Small intestine (tissue), 7 donors: ENCODE data around the gene METTL13. TPM values are rescaled to one million over a fixed set of nuclear protein-coding genes. Genes with fewer than 3 reads are reported as not detected.

Experiments
- DNase-seq, 2 donors: peaks; one replicate each; pipeline versions ENCODE4 v3.0.0 to v3.0.0-alpha.2; 2013
- FAIRE-seq: peaks from 2 replicates; lab custom pipeline; 2012; peaks lifted over from hg19 to GRCh38; lab: Jason Lieb, UNC
- H3K27ac ChIP-seq, 3 donors: one replicate each; pipeline ENCODE4 v1.5.1; 2013; ENCODE audit warnings: low read length in 2 of 3, mild to moderate bottlenecking in 2 of 3, control low read depth in 1 of 3, inconsistent platforms in 1 of 3, low read depth in 1 of 3, moderate library complexity in 1 of 3
- H3K27me3 ChIP-seq, 3 donors: one replicate each; pipeline ENCODE4 v1.6.1; 2013; ENCODE audit warnings: low read length in 3 of 3, inconsistent platforms in 1 of 3; ENCODE audit not compliant: control insufficient read depth in 3 of 3, insufficient read depth in 3 of 3
- H3K36me3 ChIP-seq, 3 donors: one replicate each; pipeline ENCODE4 v1.6.1; 2013; ENCODE audit warnings: low read length in 3 of 3, inconsistent platforms in 1 of 3, low read depth in 1 of 3, mild to moderate bottlenecking in 1 of 3, moderate library complexity in 1 of 3; ENCODE audit not compliant: control insufficient read depth in 3 of 3, insufficient read depth in 2 of 3
- H3K4me1 ChIP-seq, 3 donors: one replicate each; pipeline ENCODE4 v1.6.1; 2013; ENCODE audit warnings: low read length in 2 of 3, inconsistent platforms in 1 of 3, low read depth in 1 of 3, mild to moderate bottlenecking in 1 of 3, moderate library complexity in 1 of 3; ENCODE audit not compliant: control insufficient read depth in 3 of 3, insufficient read depth in 2 of 3
- H3K4me3 ChIP-seq, 3 donors: one replicate each; pipeline ENCODE4 v1.5.1; 2013; ENCODE audit warnings: low read length in 3 of 3, control low read depth in 1 of 3, inconsistent platforms in 1 of 3, low read depth in 1 of 3, mild to moderate bottlenecking in 1 of 3, moderate library complexity in 1 of 3
- H3K9me3 ChIP-seq, 2 donors: one replicate each; pipeline ENCODE4 v1.6.1; 2013; ENCODE audit warnings: low read depth in 1 of 2, low read length in 1 of 2; ENCODE audit not compliant: control insufficient read depth in 2 of 2, insufficient read depth in 1 of 2
- WGBS, 3 donors: extraction: QIAGEN DNeasy Blood & Tissue Kit; methylation state at CpG; one replicate each; pipeline ENCODE4 v1.1.7; 2013; 5-methylcytosine and 5-hydroxymethylcytosine counted together
- polyA plus RNA-seq, 4 donors: library from polyadenylated mRNA; stranded (reverse) in 3 of 4; unstranded in 1 of 4; fragments of 200-250 nt in 3 of 4; fragments of 120-200 nt in 1 of 4; gene quantifications; one replicate each; pipeline versions ENCODE4 v1.2.1 to v1.2.3, GENCODE V29; 2013
- donor health status: healthy with polysubstance abuse.
- donor health status: control.
- donor health status: control.
- donor health status: Bipolar disorder and iron deficiency.
- donor health status: healthy.

Gene METTL13
- polyA plus RNA-seq, 4 donors = 15.7 to 31.2 (median 20.5) TPM

DNA sequence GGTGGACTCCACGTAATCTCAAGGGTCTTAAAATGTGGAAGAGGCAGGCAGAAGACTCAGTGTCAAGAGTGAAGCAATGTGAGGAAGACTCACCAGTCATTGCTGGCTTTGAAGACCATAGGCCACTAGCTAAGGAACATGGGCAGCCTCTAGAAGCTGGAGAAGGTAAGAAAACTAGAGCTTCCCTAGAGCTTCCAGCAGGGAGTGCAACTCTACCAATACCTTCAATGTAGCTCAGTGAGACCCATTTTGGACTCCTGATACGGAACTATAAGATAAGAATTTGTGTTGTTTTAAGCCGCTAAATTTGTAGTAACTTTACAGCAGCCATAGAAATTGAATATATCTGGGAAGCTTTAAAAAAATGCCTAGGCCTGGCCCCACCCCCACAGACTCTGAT lies 18.9 kb downstream of the METTL13 start:
- no peaks in the 10 kb centered on the region for H3K27me3 ChIP-seq
- FAIRE-seq = no peak
- H3K4me3 ChIP-seq = no peak overlapping the region
- no peak for DNase-seq
- H3K9me3 ChIP-seq = no peaks in the 10 kb centered on the region
- peaks cover 0 to 18% (median 2%) of the 10 kb centered on the region in 3 donors for H3K4me1 ChIP-seq
- peaks cover 5 to 17% (median 13%) of the 10 kb centered on the region in 3 donors for H3K36me3 ChIP-seq
- 80 to 89% (median 85%) methylated on average over 3 of the region's 3 CpGs for WGBS, 3 donors
- H3K27ac ChIP-seq = peak overlapping the region in 1 of 3 donors; percentile 73

- Histone ChIP-seq H3K27me3 (no peaks in the 10 kb centered on the region), H3K36me3 (peaks cover 3 to 15% (median 12%) of the 10 kb centered on the region in 3 donors), H3K4me3 (no peak overlapping the region), H3K9me3 (no peaks in the 10 kb centered on the region), H3K27ac (peak overlapping the region in 1 of 3 donors; percentile 73), H3K4me1 (peaks cover 0 to 18% (median 2%) of the 10 kb centered on the region in 3 donors)
- 19 to 50% (median 27%) methylated on average over 3 of the region's 3 CpGs for WGBS, 3 donors
- peak; percentile 71 to 89 for DNase-seq
- FAIRE-seq = no peak
Measured at GRCh38 chr1:171800851-171801250, 19.4 kb downstream of the METTL13 start.

GRCh38 chr1:171801487-171801891 lies 20.0 kb downstream of the METTL13 start:
- 0 to 7% (median 3%) methylated on average over 2 of the region's 2 CpGs for WGBS, 3 donors
- peak; percentile 69 for DNase-seq
- Histone ChIP-seq H3K4me1 (peaks cover 0 to 18% (median 2%) of the 10 kb centered on the region in 3 donors), H3K27ac (peak overlapping the region in 2 of 3 donors; percentile 36 to 57), H3K9me3 (no peaks in the 10 kb centered on the region), H3K4me3 (no peak overlapping the region), H3K27me3 (no peaks in the 10 kb centered on the region), H3K36me3 (peaks cover 3 to 10% (median 6%) of the 10 kb centered on the region in 3 donors)
- no peak for FAIRE-seq

- Histone ChIP-seq H3K27ac (no peak overlapping the region), H3K36me3 (peaks cover 0 to 5% (median 2%) of the 10 kb centered on the region in 3 donors), H3K9me3 (no peaks in the 10 kb centered on the region), H3K4me3 (no peak overlapping the region), H3K27me3 (no peaks in the 10 kb centered on the region), H3K4me1 (peaks cover 0 to 18% (median 2%) of the 10 kb centered on the region in 3 donors)
- 96 to 97% (median 96%) methylated on average over 3 of the region's 3 CpGs for WGBS, 3 donors
- FAIRE-seq (no peak), DNase-seq (no peak)
Measured at GRCh38 chr1:171802207-171802606, 20.7 kb downstream of the METTL13 start.

DNA sequence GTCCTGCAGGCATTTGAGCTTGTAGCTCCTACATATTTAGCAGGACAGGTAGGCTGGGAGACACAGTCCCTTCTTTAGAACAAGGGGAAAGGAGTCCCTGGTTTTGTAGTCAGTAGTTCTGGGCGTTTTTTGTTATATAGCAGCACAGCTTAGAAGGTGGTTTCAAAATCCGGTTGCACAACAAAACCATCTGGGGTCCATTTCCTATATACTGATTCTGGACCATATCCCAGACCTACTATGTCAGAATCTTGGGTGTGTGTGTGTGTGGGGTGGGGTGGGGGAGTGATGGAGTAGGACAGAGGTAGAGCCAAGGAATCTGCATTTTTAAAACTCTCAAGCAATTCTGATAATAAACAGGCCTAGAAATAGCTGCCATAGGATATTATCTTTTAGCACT lies 21.6 kb downstream of the METTL13 start:
- DNase-seq (no peak), FAIRE-seq (no peak)
- WGBS, 3 donors = 51 to 77% (median 71%) methylated on average over 2 of the region's 2 CpGs
- Histone ChIP-seq H3K36me3 (peaks cover 0 to 4% (median under 1%) of the 10 kb centered on the region in 3 donors), H3K4me3 (no peak overlapping the region), H3K27me3 (no peaks in the 10 kb centered on the region), H3K9me3 (no peaks in the 10 kb centered on the region), H3K27ac (no peak overlapping the region), H3K4me1 (peaks cover 0 to 18% (median 2%) of the 10 kb centered on the region in 3 donors)

DNA sequence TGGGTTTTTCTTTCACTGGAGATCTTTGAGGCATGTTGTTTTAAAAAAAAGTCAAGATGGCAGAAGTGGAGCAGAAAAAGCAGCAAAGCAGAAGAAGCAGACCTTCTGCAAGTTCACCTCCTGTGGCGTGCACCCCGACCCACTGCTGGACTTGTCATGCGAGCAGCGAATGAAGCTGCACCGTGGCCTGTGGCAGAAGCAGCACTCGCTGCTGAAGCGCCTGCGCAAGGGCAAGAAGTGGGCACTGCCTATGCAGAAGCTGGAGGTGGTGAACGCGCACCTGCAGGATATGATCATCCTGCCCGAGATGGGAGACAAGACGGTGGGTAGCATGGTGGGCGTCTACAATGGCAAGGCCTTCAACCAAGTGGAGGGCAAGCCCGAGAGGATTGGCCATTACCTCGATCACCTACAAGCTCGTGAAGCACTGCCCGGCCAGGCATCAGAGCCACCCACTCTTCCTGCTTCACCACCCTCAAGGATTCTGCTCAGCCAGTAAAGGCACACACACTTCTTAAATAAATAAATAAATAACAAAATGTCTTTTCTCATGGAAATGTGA lies 22.1 kb downstream of the METTL13 start:
- no peak overlapping the region for H3K27ac ChIP-seq
- no peak for FAIRE-seq

GRCh38 chr1:171805395-171806115 lies 24.1 kb downstream of the METTL13 start:
- no peaks in the 10 kb centered on the region for H3K9me3 ChIP-seq
- H3K4me1 ChIP-seq = peaks cover 0 to 10% (median 0%) of the 10 kb centered on the region in 3 donors
- H3K36me3 ChIP-seq = no peaks in the 10 kb centered on the region
- no peak overlapping the region for H3K4me3 ChIP-seq
- 62 to 69% (median 64%) methylated on average over 9 of the region's 9 CpGs for WGBS, 3 donors
- no peak for FAIRE-seq
- DNase-seq = peak in 1 of 2 donors; percentile 43
- H3K27ac ChIP-seq = no peak overlapping the region
- no peaks in the 10 kb centered on the region for H3K27me3 ChIP-seq

More for the DNA sequence above, 22.1 kb downstream of the METTL13 start:
- no peaks in the 10 kb centered on the region for H3K36me3 ChIP-seq
- peaks cover 0 to 18% (median 2%) of the 10 kb centered on the region in 3 donors for H3K4me1 ChIP-seq
- H3K9me3 ChIP-seq = no peaks in the 10 kb centered on the region
- WGBS, 3 donors = 96 to 97% (median 97%) methylated on average over 17 of the region's 17 CpGs
- H3K4me3 ChIP-seq = no peak overlapping the region
- no peak for DNase-seq
- H3K27me3 ChIP-seq = no peaks in the 10 kb centered on the region

DNA sequence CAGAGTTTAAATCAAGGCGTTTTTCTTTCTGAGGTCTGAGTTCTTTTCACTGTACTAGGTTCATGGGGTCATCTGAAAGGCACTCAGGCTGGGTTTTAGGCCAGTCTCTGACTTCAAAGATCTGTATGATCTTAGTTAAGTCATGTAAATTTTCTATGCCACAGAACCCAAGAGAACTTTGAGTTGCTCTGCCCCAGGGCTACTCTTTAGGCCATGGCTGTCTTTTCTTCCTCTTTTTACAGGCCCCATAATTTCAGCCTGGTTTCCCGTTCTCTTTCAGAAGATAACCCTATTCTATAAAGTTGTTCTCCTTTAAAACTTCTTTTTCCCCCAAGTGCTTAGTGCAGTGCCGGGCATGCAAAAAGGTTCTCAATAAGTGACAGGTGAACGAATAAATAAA lies 26.1 kb downstream of the METTL13 start:
- Histone ChIP-seq H3K4me1 (no peaks in the 10 kb centered on the region), H3K9me3 (no peaks in the 10 kb centered on the region), H3K36me3 (no peaks in the 10 kb centered on the region), H3K27ac (no peak overlapping the region), H3K27me3 (no peaks in the 10 kb centered on the region), H3K4me3 (no peak overlapping the region)
- FAIRE-seq (no peak), DNase-seq (no peak)
- 79 to 90% (median 87%) methylated on average over 4 of the region's 4 CpGs for WGBS, 3 donors
